GM19463 (cell line): ENCODE data around the gene GLT1D1.
A peak's percentile ranks its signal among the peaks of the same experiment; 100 is the strongest.

ENCODE experiments used
- ATAC-seq: cut with Tn5 transposase; IDR thresholded peaks from one replicate; pipeline ENCODE4 v1.9.1; 2021; ENCODE audit warnings: mild to moderate bottlenecking, moderate library complexity; ENCODE audit not compliant: unreplicated experiment

GLT1D1 gene

DNA sequence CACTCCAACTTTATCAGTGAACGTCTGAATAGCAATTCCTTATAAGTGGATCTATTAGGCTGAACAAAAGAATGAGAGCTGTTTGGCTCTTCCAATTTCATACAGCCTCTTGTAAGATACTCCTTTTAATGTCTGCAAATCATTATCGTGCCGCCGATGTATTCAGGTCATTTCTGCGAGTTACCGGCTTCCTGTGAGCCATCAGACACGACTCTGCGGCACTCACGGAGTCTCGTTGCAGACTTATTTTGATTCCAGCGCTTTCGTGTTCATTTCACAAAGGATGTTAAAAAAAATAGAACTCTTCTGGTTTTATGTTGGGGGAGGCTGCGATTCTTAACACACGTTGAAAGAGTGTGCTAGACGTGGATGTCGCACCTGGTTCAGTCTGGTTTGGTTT lies 106.6 kb downstream of the GLT1D1 start:
- ATAC-seq = no peak

DNA sequence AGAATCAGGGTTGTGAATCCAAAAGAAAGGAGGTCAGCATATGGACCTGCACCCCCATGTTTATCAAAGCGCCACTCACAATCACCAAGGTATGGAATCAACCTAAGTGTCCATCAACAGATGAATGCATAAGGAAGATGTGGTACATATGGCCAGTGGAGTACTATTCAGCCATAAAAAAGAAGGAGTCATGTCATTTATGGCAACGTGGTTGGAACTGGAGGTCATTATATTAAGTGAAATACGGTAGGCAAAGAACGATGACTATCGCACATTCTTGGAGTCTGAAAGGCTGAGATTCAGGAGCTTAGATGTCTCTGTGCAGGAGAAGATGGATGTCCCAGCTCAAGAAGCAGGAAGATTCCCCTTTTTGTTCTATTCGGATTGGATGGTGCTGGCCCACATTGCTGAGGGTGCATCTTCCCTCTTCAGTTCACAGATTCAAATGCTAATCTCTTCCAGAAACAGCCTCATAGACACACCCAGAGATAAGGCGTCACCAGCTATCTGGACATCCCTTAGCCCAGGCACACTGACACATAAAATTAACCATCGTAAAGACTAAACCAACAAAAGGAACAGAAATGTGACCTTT lies 108.1 kb downstream of the GLT1D1 start:
- no peak for ATAC-seq

DNA sequence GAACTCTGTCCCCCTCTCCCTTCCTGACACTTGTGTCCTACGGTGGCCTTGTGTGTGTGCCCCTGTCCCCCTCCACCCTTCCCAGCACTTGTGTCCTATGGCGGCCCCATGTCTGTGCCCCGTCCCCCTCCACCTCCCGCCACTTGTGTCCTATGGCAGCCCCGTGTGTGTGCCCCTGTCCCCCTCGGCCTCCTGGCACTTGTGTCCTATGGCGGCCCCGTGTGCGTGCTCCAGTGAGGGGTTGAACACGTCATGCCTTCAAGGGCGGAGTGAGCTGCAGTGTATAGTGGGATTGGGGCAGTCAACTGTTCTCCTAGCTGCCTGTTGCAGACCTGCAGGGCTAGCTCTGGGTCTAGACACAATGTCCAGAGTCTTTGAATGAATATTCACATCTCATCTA lies 108.7 kb downstream of the GLT1D1 start:
- no peak for ATAC-seq

DNA sequence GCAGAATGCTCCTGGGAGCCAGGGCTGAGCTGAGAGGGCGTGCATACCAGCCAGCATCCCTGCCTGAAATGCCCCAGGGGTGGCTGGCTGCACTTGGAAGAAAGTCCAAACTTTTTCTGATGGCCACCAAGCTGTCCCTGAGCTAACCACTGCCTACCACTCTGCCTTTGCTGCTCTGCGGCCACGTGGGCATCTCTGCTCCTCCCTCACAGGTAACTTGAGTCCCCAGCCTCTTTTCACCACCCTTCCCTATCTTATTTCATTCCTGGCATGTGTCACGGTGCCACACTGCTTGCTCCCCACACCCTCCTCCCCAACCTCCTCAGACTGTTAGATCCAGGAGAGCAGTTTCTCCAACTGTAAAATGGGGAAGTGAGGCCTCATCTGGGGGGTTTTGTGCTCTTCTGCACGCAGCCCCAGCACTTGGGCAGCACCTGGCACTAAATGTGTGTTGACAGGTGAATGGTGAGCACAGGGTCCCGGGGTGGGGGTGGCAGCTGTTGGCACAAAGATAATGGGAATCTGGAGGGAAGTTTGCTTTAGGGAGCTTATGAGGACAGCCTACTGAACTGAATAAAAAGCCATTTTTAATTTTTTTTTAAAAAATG lies 113.0 kb downstream of the GLT1D1 start:
- ATAC-seq = no peak

DNA sequence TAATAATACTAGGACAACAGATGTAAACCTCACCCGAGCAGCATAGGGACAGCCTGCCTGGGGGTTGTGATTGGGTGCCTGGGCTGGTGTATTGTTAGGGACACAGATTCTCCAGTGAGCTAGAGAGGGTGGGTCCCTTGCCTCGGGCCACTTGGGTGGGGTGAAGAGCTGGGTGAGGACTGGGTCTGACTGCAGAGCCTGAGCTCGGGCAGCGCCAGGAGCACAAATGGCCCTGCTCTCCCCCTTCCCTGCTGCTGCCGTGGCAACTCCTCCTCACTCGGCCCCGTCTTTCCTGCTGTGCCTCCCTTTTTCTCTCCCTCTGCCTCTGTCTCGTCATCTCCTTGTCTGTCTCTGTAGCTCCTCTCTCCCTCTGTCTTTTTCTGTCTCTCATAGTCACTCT lies 115.4 kb downstream of the GLT1D1 start:
- ATAC-seq = no peak

DNA sequence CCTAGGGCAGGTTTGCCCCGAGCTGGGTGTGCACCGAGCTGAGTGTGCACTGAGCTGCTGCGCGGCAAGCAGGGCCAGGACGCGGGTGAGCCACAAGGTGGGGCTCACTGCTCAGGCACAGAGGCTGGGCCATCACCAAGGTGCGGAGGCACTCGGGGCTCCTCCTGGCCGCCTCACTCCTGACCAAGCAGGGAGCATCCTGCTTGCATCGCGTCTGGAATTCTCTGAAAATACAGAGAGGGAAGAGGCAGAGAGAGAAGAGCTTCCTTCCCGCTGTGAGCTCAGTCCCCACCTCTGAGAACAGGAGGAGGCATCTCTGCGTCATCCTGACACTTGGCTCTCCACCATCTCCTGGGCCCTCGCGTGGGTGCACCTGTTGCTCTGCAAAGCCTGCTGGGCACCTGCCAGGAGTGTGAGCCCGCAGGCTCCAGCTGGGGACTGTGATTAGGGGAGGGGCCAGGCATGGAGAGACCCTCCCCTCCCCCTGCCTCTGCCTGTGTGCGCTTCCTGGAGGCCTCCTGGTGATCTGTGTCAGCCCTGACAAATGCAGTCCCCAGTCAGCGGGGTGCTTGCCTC lies 116.3 kb downstream of the GLT1D1 start:
- ATAC-seq = peak; percentile 85

DNA sequence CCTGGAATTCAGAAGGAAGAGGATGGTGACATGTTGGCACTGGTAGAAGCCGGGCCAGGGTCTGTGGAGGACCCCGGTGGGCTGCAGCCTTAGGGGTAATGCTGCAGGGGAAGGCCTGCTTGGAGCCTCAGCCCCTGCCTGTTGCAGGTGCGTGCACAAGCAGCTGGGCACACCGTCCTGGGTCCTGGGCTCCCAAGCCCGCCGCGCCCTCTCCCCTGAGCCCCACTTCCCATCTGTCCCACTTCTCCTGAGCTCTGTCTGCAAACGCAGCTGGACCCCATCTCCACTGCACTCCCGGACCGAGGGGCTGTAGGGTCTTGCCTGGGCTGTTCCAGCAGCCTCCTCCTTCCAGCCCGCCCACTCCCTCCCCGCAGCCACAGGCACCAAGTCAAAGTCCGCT lies 116.8 kb downstream of the GLT1D1 start:
- no peak for ATAC-seq

DNA sequence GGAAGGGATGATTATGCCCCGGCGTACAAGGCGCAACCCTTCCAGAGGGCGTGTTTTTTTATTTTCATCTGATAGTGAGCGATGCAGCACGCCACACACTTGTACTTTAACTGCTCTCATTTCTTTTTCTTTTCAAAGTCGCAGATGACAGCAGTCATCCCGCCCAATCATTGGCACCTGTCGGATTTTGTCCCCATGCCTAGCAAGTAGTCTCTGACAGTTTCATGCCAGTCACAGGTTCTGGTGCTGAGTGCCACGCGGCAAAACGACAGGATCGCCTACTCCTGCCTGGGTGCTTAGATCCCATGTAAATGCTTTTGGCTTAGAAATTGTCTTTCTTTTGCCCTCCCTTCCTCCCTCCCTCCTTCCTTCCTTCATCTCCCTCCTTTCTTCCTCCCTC lies 117.7 kb downstream of the GLT1D1 start:
- ATAC-seq = no peak

DNA sequence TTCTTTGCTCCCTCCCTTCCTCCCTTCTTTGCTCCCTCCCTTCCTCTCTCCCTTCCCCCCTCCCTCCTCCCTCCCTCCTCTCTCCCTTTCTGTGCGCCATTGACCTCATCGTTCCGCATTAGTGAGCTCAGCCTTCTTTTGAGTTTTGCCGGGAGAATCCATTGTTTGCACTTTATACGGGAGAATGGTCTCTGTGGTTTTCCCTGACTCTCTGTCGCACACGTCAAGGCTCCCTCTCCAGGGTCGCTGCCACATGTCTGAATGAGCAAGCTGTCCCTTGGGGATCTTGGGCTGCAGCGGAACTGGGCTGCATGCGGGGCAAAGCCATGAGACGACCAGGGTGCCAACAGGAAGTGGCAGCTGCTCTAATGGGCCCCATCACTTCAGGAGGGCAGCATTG lies 118.5 kb downstream of the GLT1D1 start:
- no peak for ATAC-seq

DNA sequence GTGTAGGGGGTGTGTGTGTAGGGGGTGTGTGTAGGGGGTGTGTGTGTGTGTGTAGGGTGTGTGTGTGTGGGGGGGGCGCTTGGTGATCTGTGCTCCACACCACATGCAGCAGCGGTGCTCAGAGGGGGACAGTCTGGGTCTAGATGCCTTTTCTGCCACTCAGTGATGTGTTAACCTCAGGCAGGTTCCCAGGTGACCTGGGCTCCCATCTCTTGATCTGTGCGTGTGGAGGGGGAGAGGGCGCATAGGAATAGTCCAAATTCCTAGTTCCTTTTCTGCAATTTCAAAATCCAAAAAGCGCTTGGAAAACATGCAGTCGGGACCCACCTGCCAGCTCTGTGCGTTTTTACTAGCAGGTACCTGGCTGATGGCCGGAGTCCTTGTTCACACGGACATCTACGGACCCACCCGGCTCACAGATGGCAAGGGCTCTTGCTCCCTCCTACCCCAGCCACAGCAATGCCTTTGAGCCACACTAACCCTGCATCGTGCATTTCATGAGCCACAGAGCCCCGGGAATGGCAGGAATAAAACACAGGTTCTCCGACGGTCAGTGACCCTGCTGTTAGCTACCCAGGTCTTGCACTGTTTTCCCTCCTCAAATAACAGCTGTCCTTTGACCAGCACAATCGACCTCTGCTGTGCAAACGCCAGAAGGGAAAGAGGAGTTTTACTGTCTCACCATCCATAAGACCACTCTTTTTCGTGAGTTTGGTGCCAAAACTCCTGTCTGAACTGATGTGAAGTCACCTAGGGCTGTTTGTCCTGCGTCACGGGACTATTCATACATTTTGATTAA lies 120.8 kb downstream of the GLT1D1 start:
- ATAC-seq = no peak

DNA sequence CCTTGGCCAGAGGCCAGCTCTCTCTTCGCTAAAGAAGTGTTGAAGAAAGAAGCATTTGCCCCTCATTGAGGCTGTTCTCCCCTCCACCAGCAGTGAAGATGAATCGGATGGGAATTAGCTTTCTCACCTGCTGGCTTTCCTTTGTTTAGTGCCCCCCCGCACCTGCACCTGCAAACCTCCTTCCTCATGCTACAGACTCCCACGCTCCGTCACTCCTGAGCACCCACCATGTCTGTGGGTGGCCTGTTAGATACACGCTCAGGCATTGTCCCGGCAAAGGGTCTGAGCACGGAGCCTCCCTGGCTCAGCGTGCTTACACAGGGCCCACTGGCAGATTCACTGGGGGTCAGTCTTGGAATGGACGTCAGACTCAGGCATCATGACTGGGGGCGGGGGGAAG lies 121.6 kb downstream of the GLT1D1 start:
- ATAC-seq = no peak

DNA sequence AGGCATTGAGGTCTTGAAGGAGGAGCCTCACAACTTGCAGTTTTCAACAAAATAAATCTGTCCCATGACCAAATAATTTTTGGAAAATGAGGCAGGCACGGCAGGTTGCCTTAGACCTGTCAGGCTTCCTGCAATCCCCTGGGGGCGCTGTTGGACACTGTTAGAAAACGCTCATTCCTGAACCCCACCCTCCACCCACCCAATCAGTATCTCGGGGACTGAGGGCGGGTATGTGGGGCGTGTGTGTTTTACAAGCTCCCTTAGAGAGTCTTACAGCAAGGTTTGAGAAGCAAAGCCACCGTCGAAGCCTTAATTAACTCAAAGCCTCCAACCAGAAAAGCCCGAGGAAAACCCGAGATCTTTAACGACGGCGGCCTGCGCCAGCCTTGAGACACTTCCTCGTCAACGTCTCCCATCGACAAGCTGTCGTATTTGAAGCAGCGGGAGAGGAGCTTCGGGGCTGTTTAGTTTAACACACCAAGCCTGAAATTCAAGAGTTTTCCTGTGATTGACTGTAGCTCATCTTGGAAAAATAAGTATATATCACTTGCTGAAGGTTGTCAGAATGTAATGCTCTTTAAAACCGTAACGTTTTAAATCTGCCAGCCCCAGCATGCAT lies 123.0 kb downstream of the GLT1D1 start:
- ATAC-seq = no peak

DNA sequence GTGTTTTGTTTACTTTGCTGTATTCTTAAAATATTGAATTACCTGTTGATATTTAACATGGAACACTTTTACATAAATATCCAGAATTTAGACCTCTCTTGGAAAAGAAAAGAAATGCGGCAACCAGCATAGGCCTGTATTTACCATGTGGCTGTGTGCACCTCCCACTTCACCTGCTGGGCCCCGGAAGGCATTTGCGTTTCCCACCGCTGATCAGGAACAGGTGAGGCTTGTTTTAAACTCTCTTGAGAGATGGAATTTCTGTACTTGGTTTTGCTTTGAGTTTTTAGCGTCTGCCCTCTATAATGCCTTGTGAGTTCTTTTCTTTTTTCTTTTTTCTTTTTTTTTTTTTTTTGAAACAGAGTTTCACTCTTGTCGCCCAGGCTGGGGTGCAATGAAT lies 124.2 kb downstream of the GLT1D1 start:
- ATAC-seq = no peak

DNA sequence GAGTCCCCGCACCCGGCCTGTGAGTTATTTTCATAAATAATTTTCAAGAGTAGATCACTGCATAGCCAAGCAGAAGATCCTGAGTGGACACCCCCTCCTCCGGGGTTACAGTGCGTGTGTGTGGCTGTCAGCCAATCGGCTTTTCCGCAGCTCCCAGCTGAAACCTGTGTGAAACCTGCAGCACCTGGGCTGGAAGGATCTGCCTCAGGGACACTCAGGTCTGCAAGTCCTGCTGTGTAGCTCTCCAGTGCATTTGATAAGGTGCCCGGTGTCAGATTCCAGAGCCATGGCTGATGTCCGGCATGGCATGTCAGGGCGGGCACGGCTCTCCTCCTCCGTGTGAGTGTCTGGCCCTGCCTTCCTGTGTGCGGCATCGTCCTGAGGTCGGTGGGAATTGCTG lies 124.8 kb downstream of the GLT1D1 start:
- ATAC-seq = no peak

DNA sequence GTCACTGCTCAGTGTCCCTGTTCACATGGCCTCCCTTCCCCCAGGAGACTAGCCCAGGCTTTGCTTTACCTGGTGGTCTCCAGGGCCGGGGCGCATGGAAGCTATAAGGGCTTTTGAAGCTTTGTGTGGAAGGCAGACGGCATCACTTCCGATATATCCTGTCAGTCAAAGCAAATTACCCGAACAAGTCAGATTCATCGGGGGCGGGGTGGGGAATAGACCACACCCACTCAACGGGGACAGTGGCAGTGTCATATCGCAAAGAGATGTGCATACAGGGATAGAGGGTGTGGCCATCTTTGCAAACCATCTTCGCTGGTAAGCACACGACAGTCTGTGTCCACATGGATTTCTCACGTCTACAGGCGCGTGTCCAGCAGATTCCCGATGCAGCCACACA lies 127.3 kb downstream of the GLT1D1 start:
- no peak for ATAC-seq

DNA sequence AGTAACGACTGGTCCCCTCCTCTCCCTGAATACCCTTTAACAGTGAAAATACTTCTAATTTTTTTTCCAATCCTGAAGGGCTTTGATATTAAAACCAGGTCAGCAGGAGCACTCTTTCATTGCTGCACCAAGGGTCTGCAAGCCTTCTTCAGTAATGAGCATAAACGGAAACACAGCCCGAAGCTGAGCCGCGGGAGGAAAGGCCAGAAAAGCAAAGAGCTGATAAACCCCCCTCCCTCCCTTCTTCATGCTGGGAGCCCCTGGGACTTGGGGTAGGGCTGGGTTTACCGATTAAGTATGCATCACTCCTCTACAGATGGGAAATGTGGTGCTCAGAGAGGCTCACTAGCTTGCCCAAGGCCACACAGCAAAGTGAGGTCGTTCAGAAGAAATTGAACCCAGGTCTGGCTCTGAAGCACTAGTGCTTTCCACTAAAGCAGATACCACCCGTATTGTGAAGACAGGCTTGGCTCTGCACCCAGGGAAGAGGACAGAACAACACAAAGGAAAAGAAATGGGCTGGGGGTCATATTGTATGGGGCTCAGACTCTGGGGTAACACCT lies 128.8 kb downstream of the GLT1D1 start:
- ATAC-seq = no peak

DNA sequence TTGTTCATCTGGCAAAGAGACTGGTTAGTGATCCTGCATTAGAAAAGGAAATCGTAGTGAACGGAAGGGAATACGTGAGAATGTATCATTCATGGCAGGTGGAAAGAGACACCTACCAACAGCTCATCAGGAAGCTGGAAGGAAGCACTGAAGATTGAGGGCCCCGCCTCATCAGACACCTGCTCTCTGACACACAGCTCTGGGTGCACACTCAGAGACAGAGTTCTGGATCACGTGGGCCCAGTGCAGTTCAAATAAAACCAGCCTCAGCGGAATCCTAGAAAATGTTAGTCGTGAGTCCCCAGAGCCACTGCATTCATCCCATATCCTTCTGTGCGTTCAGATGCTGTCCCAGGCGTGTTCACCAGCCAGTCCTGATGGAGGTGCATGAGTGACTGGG lies 129.7 kb downstream of the GLT1D1 start:
- no peak for ATAC-seq

DNA sequence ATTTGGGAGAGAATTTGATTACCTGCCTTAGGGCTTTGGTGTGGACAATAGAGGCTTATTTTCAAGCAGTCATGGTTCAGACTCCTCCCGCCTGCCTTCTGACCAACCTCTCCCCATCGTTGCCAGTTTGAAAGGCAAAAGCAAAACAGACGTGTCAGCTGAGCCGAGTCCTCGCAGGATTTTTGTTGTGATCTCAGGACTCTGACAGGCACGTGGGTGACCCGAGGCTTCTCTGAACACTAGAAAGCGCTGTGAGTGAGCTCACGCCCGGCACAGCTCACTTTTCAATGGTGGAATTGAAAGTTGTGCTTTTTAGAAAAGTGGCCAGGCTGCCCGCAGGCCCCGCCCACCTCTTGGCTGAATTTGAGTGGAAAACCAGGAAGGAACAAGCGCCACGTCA lies 130.1 kb downstream of the GLT1D1 start:
- no peak for ATAC-seq

DNA sequence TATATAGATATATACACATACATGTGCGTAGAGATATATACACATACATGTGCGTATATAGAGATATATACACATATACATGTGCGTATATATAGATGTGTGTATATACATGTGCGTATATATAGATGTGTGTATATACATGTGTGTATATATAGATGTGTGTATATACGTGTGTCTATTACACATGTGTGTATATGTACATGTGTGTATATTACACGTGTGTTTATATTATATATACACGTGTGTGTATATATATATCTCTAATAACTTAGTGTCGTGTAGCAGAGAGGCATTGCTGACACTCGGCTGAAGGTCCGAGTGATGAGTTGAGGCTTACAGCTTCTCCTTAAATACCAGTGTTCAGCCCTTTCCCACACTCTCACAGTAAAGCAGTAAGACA lies 133.7 kb downstream of the GLT1D1 start:
- ATAC-seq = no peak

DNA sequence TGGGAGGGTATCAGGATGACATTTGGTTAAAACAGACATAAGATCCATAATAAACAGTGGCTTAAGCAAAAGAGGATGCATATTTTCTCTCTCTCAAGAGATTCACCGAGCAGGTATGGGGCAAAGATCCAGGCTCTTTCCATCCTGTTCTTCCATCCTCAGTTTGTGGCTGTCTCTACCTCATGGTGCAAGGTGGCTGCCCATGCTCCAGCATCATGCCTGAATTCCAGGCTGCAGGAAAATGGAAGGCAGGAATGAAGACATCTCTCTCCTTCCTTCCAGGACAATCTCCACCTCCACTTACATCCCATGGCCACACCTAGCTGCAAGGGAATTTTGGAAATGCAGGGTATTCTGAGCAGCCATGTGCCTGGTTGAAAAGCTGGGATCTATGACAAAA lies 136.0 kb downstream of the GLT1D1 start:
- ATAC-seq = no peak

DNA sequence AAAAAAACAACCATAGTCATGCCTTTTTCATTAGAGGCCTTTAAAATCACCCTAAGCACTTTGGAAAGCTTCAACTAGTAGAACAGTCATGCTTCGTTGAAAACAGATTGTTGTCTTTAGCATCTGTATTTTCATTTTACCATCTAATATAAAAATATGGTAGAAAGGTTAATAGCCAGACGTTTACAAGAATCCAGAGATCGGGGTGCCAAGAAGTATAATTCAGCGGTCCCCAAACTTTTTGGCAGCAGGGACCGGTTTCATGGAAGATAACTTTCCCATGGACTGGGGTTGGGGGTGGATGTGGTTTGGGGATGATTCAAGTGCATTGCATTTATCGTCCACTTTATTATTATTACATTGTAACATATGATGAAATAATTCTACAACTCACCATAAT lies 138.4 kb downstream of the GLT1D1 start:
- no peak for ATAC-seq
